GM12878 (cell line): ENCODE measurements around the gene DNAJC18. TPM values are rescaled to one million over a fixed set of nuclear protein-coding genes. Genes with fewer than 3 reads are reported as not detected.

Experiments used
- ASH2L ChIP-seq: fragments of 300-600, 200-600 bp; sonication (generic); IDR thresholded peaks from 2 replicates; pipeline ENCODE4 v1.6.1; 2017; ENCODE audit warnings: low read depth, mild to moderate bottlenecking, borderline replicate concordance
- BCL11A ChIP-seq: IDR thresholded peaks from 2 replicates; pipeline ENCODE4 v1.6.1; 2011; ENCODE audit warnings: low read depth, low read length
- CEBPB ChIP-seq, 2 experiments: fragments of 150-350 bp in 1 of 2; IDR thresholded peaks; 2 replicates each; pipeline ENCODE4 v1.6.1; 2012 to 2014; ENCODE audit warnings: low read depth in 2 of 2, low read length in 2 of 2, borderline replicate concordance in 1 of 2, inconsistent platforms in 1 of 2
- CREM ChIP-seq: IDR thresholded peaks from 2 replicates; pipeline ENCODE4 v1.6.1; 2014; ENCODE audit warnings: antibody characterized with exemption, low read depth
- IKZF2 ChIP-seq, 2 experiments: fragments of 450-650 bp; IDR thresholded peaks; 2 replicates each; pipeline ENCODE4 v1.6.1; 2017; ENCODE audit warnings: mild to moderate bottlenecking in 2 of 2, moderate library complexity in 2 of 2
- NFXL1 ChIP-seq: fragments of 450-650 bp; IDR thresholded peaks from 2 replicates; pipeline ENCODE4 v1.6.1; 2017; ENCODE audit warnings: antibody characterized with exemption, mild to moderate bottlenecking, borderline replicate concordance
- NKRF ChIP-seq: fragments of 450-650 bp; conservative IDR thresholded peaks from 2 replicates; pipeline ENCODE4 v1.6.1; 2017; ENCODE audit warnings: mild to moderate bottlenecking, moderate library complexity
- NRF1 ChIP-seq: conservative IDR thresholded peaks from 2 replicates; pipeline ENCODE4 v1.6.1; 2011; ENCODE audit warnings: mild to moderate bottlenecking, low read depth, low read length, improper control_type of control experiment
- PAX8 ChIP-seq: fragments of 450-650 bp; IDR thresholded peaks from 2 replicates; pipeline ENCODE4 v1.6.1; 2017; ENCODE audit warnings: mild to moderate bottlenecking, moderate library complexity
- PKNOX1 ChIP-seq: fragments of 450-650 bp; IDR thresholded peaks from 2 replicates; pipeline ENCODE4 v1.6.1; 2016; ENCODE audit warnings: mild to moderate bottlenecking
- RB1 ChIP-seq: fragments of 450-650 bp; formaldehyde crosslinking; IDR thresholded peaks from 2 replicates; pipeline ENCODE4 v1.6.1; 2017; ENCODE audit warnings: mild to moderate bottlenecking, borderline replicate concordance
- SIN3A ChIP-seq: IDR thresholded peaks from 2 replicates; pipeline ENCODE4 v1.6.1; 2012; ENCODE audit warnings: low read depth, low read length, improper control_type of control experiment
- SREBF1 ChIP-seq: IDR thresholded peaks from 2 replicates; pipeline ENCODE4 v1.6.1; 2012; ENCODE audit warnings: mild to moderate bottlenecking, low read length
- TBL1XR1 ChIP-seq: IDR thresholded peaks from 2 replicates; pipeline ENCODE4 v1.6.1; 2012; ENCODE audit warnings: low read depth, low read length, improper control_type of control experiment
- ZNF592 ChIP-seq: fragments of 450-650 bp; IDR thresholded peaks from 2 replicates; pipeline ENCODE4 v1.6.1; 2017; ENCODE audit warnings: mild to moderate bottlenecking, moderate library complexity
- ZZZ3 ChIP-seq: IDR thresholded peaks from 2 replicates; pipeline ENCODE4 v1.6.1; 2011; ENCODE audit warnings: low read depth; ENCODE audit not compliant: control insufficient read depth, insufficient read length
- polyA plus RNA-seq, 11 experiments: library from polyadenylated mRNA; depleted of rRNA in 4 of 11; unstranded in 6 of 11; stranded (reverse) in 5 of 11; fragments of >200 nt; fragmentation: Nextera tagmentation in 4 of 11; fragmentation: Illumina TruSeq in 1 of 11; extraction: Ambion mirVana in 4 of 11; extraction: Trizol in 1 of 11; gene quantifications; 1 replicate in 1 of 11; 2 replicates in 10 of 11; pipeline versions ENCODE4 v1.2.1 to v1.2.3, GENCODE V29; 2011 to 2016; ENCODE audit warnings: inconsistent platforms in 2 of 11, missing spikeins in 2 of 11, low read depth in 1 of 11
- total RNA-seq, 4 experiments: library from RNA; depleted of rRNA in 3 of 4; stranded (reverse); fragments of >200 nt in 3 of 4; fragmentation: Illumina TruSeq in 1 of 4; extraction: Trizol in 1 of 4; gene quantifications; 2 replicates each; pipeline versions ENCODE4 v1.2.1 to v1.2.3, GENCODE V29; 2013 to 2021
- TF ChIP-seq, protein P1 (sequence below): fragments of 450-650 bp; formaldehyde crosslinking; IDR thresholded peaks from 2 replicates; pipeline ENCODE4 v1.4.0; 2022; ENCODE audit warnings: mild to moderate bottlenecking, moderate library complexity

Gene DNAJC18
- total and polyA plus RNA-seq, 10 of the 15 experiments (the other 5 are each of a cell fraction or from before 2014, with no cell fraction given), result 6.4 to 26.7 (median 17.7) TPM

GRCh38 chr5:139459451-139459934, 20.2 kb upstream of the DNAJC18 start (continued):
- TF ChIP-seq, protein P1, sequence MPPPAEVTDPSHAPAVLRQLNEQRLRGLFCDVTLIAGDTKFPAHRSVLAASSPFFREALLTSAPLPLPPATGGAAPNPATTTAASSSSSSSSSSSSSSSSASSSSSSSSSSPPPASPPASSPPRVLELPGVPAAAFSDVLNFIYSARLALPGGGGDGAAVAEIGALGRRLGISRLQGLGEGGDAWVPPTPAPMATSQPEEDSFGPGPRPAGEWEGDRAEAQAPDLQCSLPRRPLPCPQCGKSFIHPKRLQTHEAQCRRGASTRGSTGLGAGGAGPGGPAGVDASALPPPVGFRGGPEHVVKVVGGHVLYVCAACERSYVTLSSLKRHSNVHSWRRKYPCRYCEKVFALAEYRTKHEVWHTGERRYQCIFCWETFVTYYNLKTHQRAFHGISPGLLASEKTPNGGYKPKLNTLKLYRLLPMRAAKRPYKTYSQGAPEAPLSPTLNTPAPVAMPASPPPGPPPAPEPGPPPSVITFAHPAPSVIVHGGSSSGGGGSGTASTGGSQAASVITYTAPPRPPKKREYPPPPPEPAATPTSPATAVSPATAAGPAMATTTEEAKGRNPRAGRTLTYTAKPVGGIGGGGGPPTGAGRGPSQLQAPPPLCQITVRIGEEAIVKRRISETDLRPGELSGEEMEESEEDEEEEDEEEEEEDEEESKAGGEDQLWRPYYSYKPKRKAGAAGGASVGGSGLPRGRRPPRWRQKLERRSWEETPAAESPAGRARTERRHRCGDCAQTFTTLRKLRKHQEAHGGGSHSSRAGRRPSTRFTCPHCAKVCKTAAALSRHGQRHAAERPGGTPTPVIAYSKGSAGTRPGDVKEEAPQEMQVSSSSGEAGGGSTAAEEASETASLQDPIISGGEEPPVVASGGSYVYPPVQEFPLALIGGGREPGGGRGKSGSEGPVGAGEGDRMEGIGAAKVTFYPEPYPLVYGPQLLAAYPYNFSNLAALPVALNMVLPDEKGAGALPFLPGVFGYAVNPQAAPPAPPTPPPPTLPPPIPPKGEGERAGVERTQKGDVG, result no peak
- TF ChIP-seq NFXL1, result no peak
- TF ChIP-seq RB1, result 0 out of 2 replicates have a peak, but pooled peaks have one; percentile 23
- TF ChIP-seq TBL1XR1, result no peak
- TF ChIP-seq BCL11A, result no peak
- no peak for TF ChIP-seq NRF1
- TF ChIP-seq SIN3A, result no peak
- no peak for TF ChIP-seq ZNF592
- no peak for TF ChIP-seq SREBF1
- no peak for TF ChIP-seq ASH2L
- TF ChIP-seq NKRF, result no peak
- no peak for TF ChIP-seq PKNOX1
- TF ChIP-seq CEBPB (IDR thresholded peaks at IDR 0.05; ENCODE audit: borderline replicate concordance in 1 of 2, low read depth in 2 of 2, low read length in 2 of 2), result no peak
- peak in 1 of 2 experiments; percentile 46; a peak in 3 of 4 replicates for TF ChIP-seq IKZF2 (IDR thresholded peaks at IDR 0.05)
- TF ChIP-seq ZZZ3, result no peak
- TF ChIP-seq CREM, result peak; percentile 27; the same call in 1 of the 2 replicates
- no peak for TF ChIP-seq PAX8
